ENCODE results near the gene KIAA0513. TPM values are rescaled to one million over a fixed set of nuclear protein-coding genes. Genes with fewer than 3 reads are reported as not detected.

Gene KIAA0513
- total and polyA plus RNA-seq, 2 donors = 3.4 to 5.2 TPM

- 91% methylated on average over 9 of the region's 9 CpGs for WGBS
- Histone ChIP-seq H3K27ac (ENCODE audit: low read depth in 1 of 2, low read length in 1 of 2) (no peak overlapping the region), H3K4me3 (ENCODE audit: low read length in 2 of 2) (no peak overlapping the region), H3K4me1 (ENCODE audit: control insufficient read depth in 2 of 2, insufficient read depth in 2 of 2, low read length in 2 of 2) (peaks cover 0 to 4% of the 10 kb centered on the region in 2 donors), H3K9me3 (ENCODE audit: control insufficient read depth in 2 of 2, insufficient read depth in 1 of 2, low read length in 1 of 2) (no peaks in the 10 kb centered on the region), H3K36me3 (ENCODE audit: control insufficient read depth in 2 of 2, insufficient read depth in 2 of 2, low read length in 1 of 2) (no peaks in the 10 kb centered on the region), H3K27me3 (ENCODE audit: control insufficient read depth in 2 of 2, insufficient read depth in 1 of 2, low read length in 1 of 2) (no peaks in the 10 kb centered on the region)
- DNase-seq (ENCODE audit: low read depth in 6 of 9, low spot score in 9 of 9) = no peak
These were observed 7.8 kb upstream of the KIAA0513 start for GRCh38 chr16:85019659-85020245.

GRCh38 chr16:85025781-85026653 is 1.6 kb upstream of the KIAA0513 start:
- no peak overlapping the region for H3K4me3 ChIP-seq (ENCODE audit: low read length in 2 of 2)
- DNase-seq (ENCODE audit: low read depth in 6 of 9, low spot score in 9 of 9) = no peak
- H3K9me3 ChIP-seq (ENCODE audit: control insufficient read depth in 2 of 2, insufficient read depth in 1 of 2, low read length in 1 of 2) = no peaks in the 10 kb centered on the region
- peaks cover 4 to 26% of the 10 kb centered on the region in 2 donors for H3K4me1 ChIP-seq (ENCODE audit: control insufficient read depth in 2 of 2, insufficient read depth in 2 of 2, low read length in 2 of 2)
- 80% methylated on average over 8 of the region's 8 CpGs for WGBS
- no peaks in the 10 kb centered on the region for H3K36me3 ChIP-seq (ENCODE audit: control insufficient read depth in 2 of 2, insufficient read depth in 2 of 2, low read length in 1 of 2)
- H3K27ac ChIP-seq (ENCODE audit: low read depth in 1 of 2, low read length in 1 of 2) = no peak overlapping the region
- peaks cover 10 to 25% of the 10 kb centered on the region in 2 donors for H3K27me3 ChIP-seq (ENCODE audit: control insufficient read depth in 2 of 2, insufficient read depth in 1 of 2, low read length in 1 of 2)

- Histone ChIP-seq H3K4me3 (ENCODE audit: low read length in 2 of 2) (peak overlapping the region; percentile 65 to 84), H3K27ac (ENCODE audit: low read depth in 1 of 2, low read length in 1 of 2) (no peak overlapping the region), H3K4me1 (ENCODE audit: control insufficient read depth in 2 of 2, insufficient read depth in 2 of 2, low read length in 2 of 2) (peaks cover 4 to 26% of the 10 kb centered on the region in 2 donors), H3K36me3 (ENCODE audit: control insufficient read depth in 2 of 2, insufficient read depth in 2 of 2, low read length in 1 of 2) (no peaks in the 10 kb centered on the region), H3K9me3 (ENCODE audit: control insufficient read depth in 2 of 2, insufficient read depth in 1 of 2, low read length in 1 of 2) (no peaks in the 10 kb centered on the region), H3K27me3 (ENCODE audit: control insufficient read depth in 2 of 2, insufficient read depth in 1 of 2, low read length in 1 of 2) (peaks cover 10 to 25% of the 10 kb centered on the region in 2 donors)
- no peak for DNase-seq (ENCODE audit: low read depth in 6 of 9, low spot score in 9 of 9)
- 47% methylated on average over 4 of the region's 4 CpGs for WGBS
These were observed 892 bp upstream of the KIAA0513 start for GRCh38 chr16:85026703-85027102.

- Histone ChIP-seq H3K9me3 (ENCODE audit: control insufficient read depth in 2 of 2, insufficient read depth in 1 of 2, low read length in 1 of 2) (no peaks in the 10 kb centered on the region), H3K27me3 (ENCODE audit: control insufficient read depth in 2 of 2, insufficient read depth in 1 of 2, low read length in 1 of 2) (peaks cover 10 to 25% of the 10 kb centered on the region in 2 donors), H3K4me3 (ENCODE audit: low read length in 2 of 2) (peak overlapping the region; percentile 53 to 84), H3K4me1 (ENCODE audit: control insufficient read depth in 2 of 2, insufficient read depth in 2 of 2, low read length in 2 of 2) (peaks cover 4 to 26% of the 10 kb centered on the region in 2 donors), H3K36me3 (ENCODE audit: control insufficient read depth in 2 of 2, insufficient read depth in 2 of 2, low read length in 1 of 2) (no peaks in the 10 kb centered on the region), H3K27ac (ENCODE audit: low read depth in 1 of 2, low read length in 1 of 2) (peak overlapping the region in 1 of 2 donors; percentile 71)
- DNase-seq (ENCODE audit: low read depth in 6 of 9, low spot score in 9 of 9) = no peak
- WGBS = 4% methylated on average over 41 of the region's 41 CpGs
These were observed 526 bp downstream of the KIAA0513 start for GRCh38 chr16:85027958-85028684.

GRCh38 chr16:85028685-85029407 is 1.3 kb downstream of the KIAA0513 start:
- WGBS = 57% methylated on average over 17 of the region's 17 CpGs
- peak in 2 of 9 donors; percentile 35 to 69 for DNase-seq (ENCODE audit: low read depth in 6 of 9, low spot score in 9 of 9)
- peak overlapping the region in 1 of 2 donors; percentile 53 for H3K27ac ChIP-seq (ENCODE audit: low read depth in 1 of 2, low read length in 1 of 2)
- H3K27me3 ChIP-seq (ENCODE audit: control insufficient read depth in 2 of 2, insufficient read depth in 1 of 2, low read length in 1 of 2) = peaks cover 10 to 25% of the 10 kb centered on the region in 2 donors
- H3K4me1 ChIP-seq (ENCODE audit: control insufficient read depth in 2 of 2, insufficient read depth in 2 of 2, low read length in 2 of 2) = peaks cover 4 to 26% of the 10 kb centered on the region in 2 donors
- H3K4me3 ChIP-seq (ENCODE audit: low read length in 2 of 2) = peak overlapping the region in 1 of 2 donors; percentile 84
- no peaks in the 10 kb centered on the region for H3K36me3 ChIP-seq (ENCODE audit: control insufficient read depth in 2 of 2, insufficient read depth in 2 of 2, low read length in 1 of 2)
- no peaks in the 10 kb centered on the region for H3K9me3 ChIP-seq (ENCODE audit: control insufficient read depth in 2 of 2, insufficient read depth in 1 of 2, low read length in 1 of 2)

GRCh38 chr16:85029408-85029784 is 1.8 kb downstream of the KIAA0513 start:
- Histone ChIP-seq H3K4me3 (ENCODE audit: low read length in 2 of 2) (no peak overlapping the region), H3K9me3 (ENCODE audit: control insufficient read depth in 2 of 2, insufficient read depth in 1 of 2, low read length in 1 of 2) (no peaks in the 10 kb centered on the region), H3K36me3 (ENCODE audit: control insufficient read depth in 2 of 2, insufficient read depth in 2 of 2, low read length in 1 of 2) (no peaks in the 10 kb centered on the region), H3K4me1 (ENCODE audit: control insufficient read depth in 2 of 2, insufficient read depth in 2 of 2, low read length in 2 of 2) (peaks cover 4 to 26% of the 10 kb centered on the region in 2 donors), H3K27me3 (ENCODE audit: control insufficient read depth in 2 of 2, insufficient read depth in 1 of 2, low read length in 1 of 2) (peaks cover 10 to 25% of the 10 kb centered on the region in 2 donors), H3K27ac (ENCODE audit: low read depth in 1 of 2, low read length in 1 of 2) (no peak overlapping the region)
- WGBS = 50% methylated on average over 4 of the region's 4 CpGs
- DNase-seq (ENCODE audit: low read depth in 6 of 9, low spot score in 9 of 9) = peak in 1 of 9 donors; percentile 29

GRCh38 chr16:85029981-85030401 is 2.4 kb downstream of the KIAA0513 start:
- no peak overlapping the region for H3K4me3 ChIP-seq (ENCODE audit: low read length in 2 of 2)
- H3K4me1 ChIP-seq (ENCODE audit: control insufficient read depth in 2 of 2, insufficient read depth in 2 of 2, low read length in 2 of 2) = peaks cover 4 to 29% of the 10 kb centered on the region in 2 donors
- no peak for DNase-seq (ENCODE audit: low read depth in 6 of 9, low spot score in 9 of 9)
- H3K27me3 ChIP-seq (ENCODE audit: control insufficient read depth in 2 of 2, insufficient read depth in 1 of 2, low read length in 1 of 2) = peaks cover 10 to 25% of the 10 kb centered on the region in 2 donors
- H3K36me3 ChIP-seq (ENCODE audit: control insufficient read depth in 2 of 2, insufficient read depth in 2 of 2, low read length in 1 of 2) = no peaks in the 10 kb centered on the region
- WGBS = 92% methylated on average over 16 of the region's 16 CpGs
- no peaks in the 10 kb centered on the region for H3K9me3 ChIP-seq (ENCODE audit: control insufficient read depth in 2 of 2, insufficient read depth in 1 of 2, low read length in 1 of 2)
- H3K27ac ChIP-seq (ENCODE audit: low read depth in 1 of 2, low read length in 1 of 2) = no peak overlapping the region

GRCh38 chr16:85031451-85031850 is 3.9 kb downstream of the KIAA0513 start:
- Histone ChIP-seq H3K27me3 (ENCODE audit: control insufficient read depth in 2 of 2, insufficient read depth in 1 of 2, low read length in 1 of 2) (peaks cover 10 to 25% of the 10 kb centered on the region in 2 donors), H3K27ac (ENCODE audit: low read depth in 1 of 2, low read length in 1 of 2) (no peak overlapping the region), H3K9me3 (ENCODE audit: control insufficient read depth in 2 of 2, insufficient read depth in 1 of 2, low read length in 1 of 2) (no peaks in the 10 kb centered on the region), H3K4me3 (ENCODE audit: low read length in 2 of 2) (no peak overlapping the region), H3K36me3 (ENCODE audit: control insufficient read depth in 2 of 2, insufficient read depth in 2 of 2, low read length in 1 of 2) (no peaks in the 10 kb centered on the region), H3K4me1 (ENCODE audit: control insufficient read depth in 2 of 2, insufficient read depth in 2 of 2, low read length in 2 of 2) (peaks cover 4 to 34% of the 10 kb centered on the region in 2 donors)
- 92% methylated on average over 5 of the region's 5 CpGs for WGBS
- DNase-seq (ENCODE audit: low read depth in 6 of 9, low spot score in 9 of 9) = no peak
